GM12878 (cell line): ENCODE results near the gene CADM3. TPM values are rescaled to one million over a fixed set of nuclear protein-coding genes. Genes with fewer than 3 reads are reported as not detected.

ENCODE experiments used
- ATAC-seq: fragments of 200-7000 bp; cut with Tn5 transposase; 3 replicates; pipeline ENCODE4 v1.9.1; 2020; ENCODE audit warnings: mild to moderate bottlenecking, moderate library complexity
- BruUV-seq: library from RNA; stranded (reverse); fragments of 400-500 nt; replicated peaks from 2 replicates; lab custom pipeline; 2021; lab: Mats Ljungman, UMichigan
- CTCF ChIA-PET: fragments of 300-600 bp; sonication (Branson Sonifier 250); formaldehyde crosslinking; extraction: SDS; loops from one replicate; lab custom pipeline; 2021; ENCODE audit warnings: inconsistent platforms; lab: Yijun Ruan, JAX
- POLR2A ChIA-PET: fragments of 350-600 bp; formaldehyde crosslinking; extraction: SDS; loops from one replicate; lab custom pipeline; 2021; ENCODE audit warnings: inconsistent platforms; lab: Charles Lee
- RAD21 ChIA-PET: fragments of 300-600 bp; sonication (Branson Sonifier 250); formaldehyde crosslinking; loops from one replicate; lab custom pipeline; 2023; ENCODE audit warnings: antibody characterized with exemption; ENCODE audit not compliant: unreplicated experiment; lab: Charles Lee
- SMC1A ChIA-PET: fragments of 300-600 bp; sonication (Branson Sonifier 250); formaldehyde crosslinking; loops from one replicate; lab custom pipeline; 2023; ENCODE audit not compliant: unreplicated experiment, uncharacterized antibody; lab: Charles Lee
- DNase-seq: peaks from one replicate; pipeline ENCODE4 v3.0.0-alpha.2; 2011; ENCODE audit warnings: low read depth, low spot score
- FAIRE-seq: peaks from 3 replicates; lab custom pipeline; 2011; peaks lifted over from hg19 to GRCh38; lab: Jason Lieb, UNC
- H2AFZ ChIP-seq: 2 replicates; pipeline ENCODE4 v1.6.0; 2011; ENCODE audit warnings: low read depth, low read length, control low read depth; ENCODE audit not compliant: control insufficient read depth
- H3K27ac ChIP-seq: 2 replicates; pipeline ENCODE4 v1.5.1; 2011; ENCODE audit warnings: control low read depth; ENCODE audit not compliant: control insufficient read depth, insufficient read depth
- H3K27me3 ChIP-seq, 2 experiments: replicated peaks in 1 of 2; 2 replicates each; pipeline versions ENCODE4 v1.6.0 to v1.6.1; 2011; ENCODE audit warnings: low read length in 1 of 2; ENCODE audit not compliant: control insufficient read depth in 2 of 2, insufficient read depth in 2 of 2
- H3K36me3 ChIP-seq, 2 experiments: 2 replicates each; pipeline ENCODE4 v1.5.1; 2011; ENCODE audit warnings: low read length in 1 of 2; ENCODE audit not compliant: control insufficient read depth in 2 of 2, insufficient read depth in 2 of 2
- H3K4me1 ChIP-seq: 2 replicates; pipeline ENCODE4 v1.6.1; 2011; ENCODE audit warnings: mild to moderate bottlenecking, low read length, moderate library complexity, mixed read lengths; ENCODE audit not compliant: control insufficient read depth, insufficient read depth
- H3K4me2 ChIP-seq: 2 replicates; pipeline ENCODE4 v1.6.0; 2011; ENCODE audit warnings: control low read depth; ENCODE audit not compliant: control insufficient read depth, insufficient read depth
- H3K4me3 ChIP-seq: fragments of 200-600 bp; sonication (generic); 2 replicates; pipeline ENCODE4 v1.5.1; 2016
- H3K79me2 ChIP-seq: 2 replicates; pipeline ENCODE4 v1.6.0; 2011; ENCODE audit warnings: low read length; ENCODE audit not compliant: control insufficient read depth, insufficient read depth
- H3K9ac ChIP-seq: 2 replicates; pipeline ENCODE4 v1.8.0; 2011; ENCODE audit warnings: low read length, control low read depth, mixed read lengths; ENCODE audit not compliant: control insufficient read depth, insufficient read depth
- H3K9me3 ChIP-seq: replicated peaks from 3 replicates; pipeline ENCODE4 v1.5.1; 2011; ENCODE audit warnings: mild to moderate bottlenecking, low read length; ENCODE audit not compliant: control insufficient read depth, insufficient read depth
- H4K20me1 ChIP-seq: 2 replicates; pipeline ENCODE4 v1.6.0; 2011; ENCODE audit not compliant: control insufficient read depth, insufficient read depth
- IRF4 ChIP-seq: IDR thresholded peaks from 2 replicates; pipeline ENCODE4 v1.6.1; 2011; ENCODE audit warnings: low read depth, low read length
- NFYA ChIP-seq: IDR thresholded peaks from 2 replicates; pipeline ENCODE4 v1.6.1; 2011; ENCODE audit warnings: low read depth, mild to moderate bottlenecking, low read length, improper control_type of control experiment, borderline replicate concordance
- POLR2AphosphoS2 ChIP-seq: IDR thresholded peaks from 2 replicates; pipeline ENCODE4 v1.6.1; 2011; ENCODE audit warnings: low read depth, mild to moderate bottlenecking, low read length, improper control_type of control experiment, moderate library complexity
- SMAD1 ChIP-seq: fragments of 450-650 bp; IDR thresholded peaks from 2 replicates; pipeline ENCODE4 v1.6.1; 2018; ENCODE audit warnings: mild to moderate bottlenecking, low read depth; ENCODE audit not compliant: partially characterized antibody
- SREBF1 ChIP-seq: IDR thresholded peaks from 2 replicates; pipeline ENCODE4 v1.6.1; 2012; ENCODE audit warnings: mild to moderate bottlenecking, low read length
- WRNIP1 ChIP-seq: IDR thresholded peaks from 2 replicates; pipeline ENCODE4 v1.6.1; 2011; ENCODE audit warnings: low read depth, low read length, improper control_type of control experiment, borderline replicate concordance
- in situ Hi-C: fragments of 300-500 bp; cut with MboI; formaldehyde crosslinking; loops from 9 replicates; pipeline ENCODE4 v1.14.3; 2018; ENCODE audit warnings: mixed read lengths
- intact Hi-C: fragments of 100-400 bp; cut with micrococcal nuclease; formaldehyde crosslinking; loops from one replicate; pipeline ENCODE4 v1.14.2; 2022; ENCODE audit not compliant: unreplicated experiment
- polyA plus RNA-seq, 11 experiments: library from polyadenylated mRNA; depleted of rRNA in 4 of 11; unstranded in 6 of 11; stranded (reverse) in 5 of 11; fragments of >200 nt; fragmentation: Nextera tagmentation in 4 of 11; fragmentation: Illumina TruSeq in 1 of 11; extraction: Ambion mirVana in 4 of 11; extraction: Trizol in 1 of 11; gene quantifications; 1 replicate in 1 of 11; 2 replicates in 10 of 11; pipeline versions ENCODE4 v1.2.1 to v1.2.3, GENCODE V29; 2011 to 2016; ENCODE audit warnings: inconsistent platforms in 2 of 11, missing spikeins in 2 of 11, low read depth in 1 of 11
- total RNA-seq, 4 experiments: library from RNA; depleted of rRNA in 3 of 4; stranded (reverse); fragments of >200 nt in 3 of 4; fragmentation: Illumina TruSeq in 1 of 4; extraction: Trizol in 1 of 4; gene quantifications; 2 replicates each; pipeline versions ENCODE4 v1.2.1 to v1.2.3, GENCODE V29; 2013 to 2021
- TF ChIP-seq, protein P1 (sequence below): fragments of 450-650 bp; conservative IDR thresholded peaks from 2 replicates; pipeline ENCODE4 v1.6.1; 2017; ENCODE audit warnings: mild to moderate bottlenecking, moderate library complexity
- TF ChIP-seq, protein P2 (sequence below): IDR thresholded peaks from 2 replicates; pipeline ENCODE4 v1.6.1; 2012; ENCODE audit warnings: mild to moderate bottlenecking, low read depth, low read length

The CADM3 gene
- total and polyA plus RNA-seq, 10 of the 15 experiments (the other 5 are each of a cell fraction or from before 2014, with no cell fraction given): 0.04 to 0.37 TPM; not detected in 8

DNA sequence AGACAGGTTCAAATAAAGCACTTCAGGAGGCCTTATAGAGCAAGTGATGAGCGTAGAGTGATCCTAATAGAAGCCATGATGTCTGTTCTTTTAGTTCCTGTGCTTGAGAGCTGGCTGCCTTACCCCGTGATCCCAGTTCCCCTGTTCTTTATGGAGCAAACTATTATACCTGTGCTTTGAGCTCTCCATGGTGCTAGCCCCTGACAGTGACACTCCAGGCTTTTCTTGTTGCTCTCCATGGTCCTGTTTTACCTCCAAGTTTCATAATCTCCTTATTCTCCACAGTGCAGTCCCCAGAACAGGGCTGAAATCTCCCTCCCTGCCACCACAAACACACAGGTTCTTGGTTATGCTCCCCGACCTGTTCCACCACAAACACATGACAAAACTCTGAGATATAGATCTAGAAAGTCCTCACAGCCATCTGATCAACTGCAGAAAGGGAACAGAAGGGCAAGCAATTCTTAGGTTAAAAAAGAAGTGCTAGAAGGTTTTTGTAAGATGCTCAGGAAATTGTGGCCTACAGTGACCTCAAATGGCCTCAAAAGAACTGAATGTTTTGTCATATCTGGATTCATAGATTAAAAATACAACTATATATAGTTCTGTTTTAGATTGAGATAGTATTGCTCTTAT, 6.0 kb downstream of the CADM3 start (continued):
- TF ChIP-seq, protein P1, sequence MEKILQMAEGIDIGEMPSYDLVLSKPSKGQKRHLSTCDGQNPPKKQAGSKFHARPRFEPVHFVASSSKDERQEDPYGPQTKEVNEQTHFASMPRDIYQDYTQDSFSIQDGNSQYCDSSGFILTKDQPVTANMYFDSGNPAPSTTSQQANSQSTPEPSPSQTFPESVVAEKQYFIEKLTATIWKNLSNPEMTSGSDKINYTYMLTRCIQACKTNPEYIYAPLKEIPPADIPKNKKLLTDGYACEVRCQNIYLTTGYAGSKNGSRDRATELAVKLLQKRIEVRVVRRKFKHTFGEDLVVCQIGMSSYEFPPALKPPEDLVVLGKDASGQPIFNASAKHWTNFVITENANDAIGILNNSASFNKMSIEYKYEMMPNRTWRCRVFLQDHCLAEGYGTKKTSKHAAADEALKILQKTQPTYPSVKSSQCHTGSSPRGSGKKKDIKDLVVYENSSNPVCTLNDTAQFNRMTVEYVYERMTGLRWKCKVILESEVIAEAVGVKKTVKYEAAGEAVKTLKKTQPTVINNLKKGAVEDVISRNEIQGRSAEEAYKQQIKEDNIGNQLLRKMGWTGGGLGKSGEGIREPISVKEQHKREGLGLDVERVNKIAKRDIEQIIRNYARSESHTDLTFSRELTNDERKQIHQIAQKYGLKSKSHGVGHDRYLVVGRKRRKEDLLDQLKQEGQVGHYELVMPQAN: peak; percentile 63; the same call in 1 of the 2 replicates
- TF ChIP-seq, protein P2, sequence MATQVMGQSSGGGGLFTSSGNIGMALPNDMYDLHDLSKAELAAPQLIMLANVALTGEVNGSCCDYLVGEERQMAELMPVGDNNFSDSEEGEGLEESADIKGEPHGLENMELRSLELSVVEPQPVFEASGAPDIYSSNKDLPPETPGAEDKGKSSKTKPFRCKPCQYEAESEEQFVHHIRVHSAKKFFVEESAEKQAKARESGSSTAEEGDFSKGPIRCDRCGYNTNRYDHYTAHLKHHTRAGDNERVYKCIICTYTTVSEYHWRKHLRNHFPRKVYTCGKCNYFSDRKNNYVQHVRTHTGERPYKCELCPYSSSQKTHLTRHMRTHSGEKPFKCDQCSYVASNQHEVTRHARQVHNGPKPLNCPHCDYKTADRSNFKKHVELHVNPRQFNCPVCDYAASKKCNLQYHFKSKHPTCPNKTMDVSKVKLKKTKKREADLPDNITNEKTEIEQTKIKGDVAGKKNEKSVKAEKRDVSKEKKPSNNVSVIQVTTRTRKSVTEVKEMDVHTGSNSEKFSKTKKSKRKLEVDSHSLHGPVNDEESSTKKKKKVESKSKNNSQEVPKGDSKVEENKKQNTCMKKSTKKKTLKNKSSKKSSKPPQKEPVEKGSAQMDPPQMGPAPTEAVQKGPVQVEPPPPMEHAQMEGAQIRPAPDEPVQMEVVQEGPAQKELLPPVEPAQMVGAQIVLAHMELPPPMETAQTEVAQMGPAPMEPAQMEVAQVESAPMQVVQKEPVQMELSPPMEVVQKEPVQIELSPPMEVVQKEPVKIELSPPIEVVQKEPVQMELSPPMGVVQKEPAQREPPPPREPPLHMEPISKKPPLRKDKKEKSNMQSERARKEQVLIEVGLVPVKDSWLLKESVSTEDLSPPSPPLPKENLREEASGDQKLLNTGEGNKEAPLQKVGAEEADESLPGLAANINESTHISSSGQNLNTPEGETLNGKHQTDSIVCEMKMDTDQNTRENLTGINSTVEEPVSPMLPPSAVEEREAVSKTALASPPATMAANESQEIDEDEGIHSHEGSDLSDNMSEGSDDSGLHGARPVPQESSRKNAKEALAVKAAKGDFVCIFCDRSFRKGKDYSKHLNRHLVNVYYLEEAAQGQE: peak; percentile 100
- TF ChIP-seq SMAD1: no peak
- TF ChIP-seq WRNIP1: 0 out of 2 replicates have a peak, but pooled peaks have one; percentile 45
- TF ChIP-seq IRF4: 0 out of 2 replicates have a peak, but pooled peaks have one; percentile 25
- no peak for TF ChIP-seq POLR2AphosphoS2

DNA sequence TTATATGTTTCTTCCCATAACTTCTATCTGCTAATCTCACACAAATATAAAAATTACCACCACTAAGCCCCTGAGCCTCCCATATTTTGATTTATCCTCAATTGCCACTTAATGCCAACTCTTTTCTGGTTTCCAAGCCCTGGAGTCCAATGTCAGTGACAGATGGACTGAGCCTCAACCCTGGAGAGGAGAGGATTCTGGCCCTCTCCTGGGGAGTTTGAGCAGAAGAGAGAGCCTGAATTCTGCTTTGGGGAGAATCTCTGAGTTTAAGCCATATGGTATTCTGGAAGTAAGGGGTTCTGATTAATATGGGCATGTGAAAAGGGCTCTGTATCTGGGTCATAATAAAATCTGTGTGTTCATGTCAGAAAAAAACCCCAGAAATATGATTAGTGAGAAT, 8.5 kb downstream of the CADM3 start:
- Histone ChIP-seq H3K4me1 (no peaks in the 10 kb centered on the region), H3K4me3 (no peak overlapping the region), H3K79me2 (no peaks in the 10 kb centered on the region), H3K27me3 (no peaks in the 10 kb centered on the region; a peak in 1 of 4 replicates), H3K27ac (no peak overlapping the region), H3K9me3 (no peaks in the 10 kb centered on the region), H2AFZ (no peak overlapping the region), H3K4me2 (no peak overlapping the region), H3K36me3 (no peaks in the 10 kb centered on the region), H4K20me1 (no peaks in the 10 kb centered on the region), H3K9ac (no peak overlapping the region)
- ChIA-PET POLR2A (no interaction called here), SMC1A (no interaction called here), RAD21 (no interaction called here), CTCF (interaction anchor here (1.5 kb wide), 1 partner anchor 34 kb away, joined by 5 read pairs; no protein-coding TSS in a partner anchor)
- no TSS peak for BruUV-seq
- in situ Hi-C loops (no loop called here), intact Hi-C loops (no loop called here)
- ATAC-seq (no peak), FAIRE-seq (no peak), DNase-seq (no peak)
- no peak for TF ChIP-seq IRF4
- no peak for TF ChIP-seq SREBF1
- no peak for TF ChIP-seq NFYA
